ENCODE results near the gene MZB1. TPM values are rescaled to one million over a fixed set of nuclear protein-coding genes. Genes with fewer than 3 reads are reported as not detected.

MZB1 gene
- total RNA-seq (400 TPM), polyA plus RNA-seq (380 TPM)
- long read RNA-seq, donor 1, transcript MZB1-203 (3 exons, 1,887 nt) = minor isoform, 7 of 33 reads
- long read RNA-seq, donor 1, transcript MZB1-201 (4 exons, 825 nt) = major isoform, 19 of 33 reads
- long read RNA-seq, donor 1, partial matches to known transcripts = 0 of 33 reads
- long read RNA-seq, donor 1, other reads (novel, unspliced or antisense) = 0 of 33 reads
- long read RNA-seq, donor 2 = 0 reads
- long read RNA-seq, donor 3, transcript MZB1-201 (4 exons, 825 nt) = major isoform, 314 of 584 reads
- long read RNA-seq, donor 3, transcript MZB1-206 (2 exons, 1,060 nt) = minor isoform, 18 of 584 reads
- long read RNA-seq, donor 3, transcript MZB1-203 (3 exons, 1,887 nt) = minor isoform, 95 of 584 reads
- long read RNA-seq, donor 3, transcript MZB1-202 (4 exons, 988 nt) = minor isoform, 49 of 584 reads
- long read RNA-seq, donor 3, partial matches to known transcripts = 41 of 584 reads
- long read RNA-seq, donor 3, other reads (novel, unspliced or antisense) = 21 of 584 reads
- long read RNA-seq, donor 4, transcript MZB1-201 (4 exons, 825 nt) = major isoform, 54 of 92 reads
- long read RNA-seq, donor 4, transcript MZB1-203 (3 exons, 1,887 nt) = minor isoform, 21 of 92 reads
- long read RNA-seq, donor 4, partial matches to known transcripts = 5 of 92 reads
- long read RNA-seq, donor 4, other reads (novel, unspliced or antisense) = 0 of 92 reads
- long read RNA-seq, donor 5, transcript MZB1-201 (4 exons, 825 nt) = major isoform, 183 of 297 reads
- long read RNA-seq, donor 5, transcript MZB1-202 (4 exons, 988 nt) = minor isoform, 13 of 297 reads
- long read RNA-seq, donor 5, transcript MZB1-207 (2 exons, 839 nt) = minor isoform, 11 of 297 reads
- long read RNA-seq, donor 5, transcript MZB1-203 (3 exons, 1,887 nt) = minor isoform, 43 of 297 reads
- long read RNA-seq, donor 5, partial matches to known transcripts = 15 of 297 reads
- long read RNA-seq, donor 5, other reads (novel, unspliced or antisense) = 9 of 297 reads
- long read RNA-seq, donor 6, transcript MZB1-202 (4 exons, 988 nt) = minor isoform, 57 of 414 reads
- long read RNA-seq, donor 6, transcript MZB1-201 (4 exons, 825 nt) = major isoform, 213 of 414 reads
- long read RNA-seq, donor 6, transcript MZB1-203 (3 exons, 1,887 nt) = minor isoform, 47 of 414 reads
- long read RNA-seq, donor 6, transcript MZB1-204 (5 exons, 636 nt) = minor isoform, 13 of 414 reads
- long read RNA-seq, donor 6, partial matches to known transcripts = 33 of 414 reads
- long read RNA-seq, donor 6, other reads (novel, unspliced or antisense) = 21 of 414 reads
- long read RNA-seq, donor 7, transcript MZB1-202 (4 exons, 988 nt) = minor isoform, 28 of 138 reads
- long read RNA-seq, donor 7, transcript MZB1-201 (4 exons, 825 nt) = major isoform, 72 of 138 reads
- long read RNA-seq, donor 7, transcript MZB1-208 (3 exons, 681 nt) = minor isoform, 5 of 138 reads
- long read RNA-seq, donor 7, transcript MZB1-203 (3 exons, 1,887 nt) = minor isoform, 14 of 138 reads
- long read RNA-seq, donor 7, partial matches to known transcripts = 5 of 138 reads
- long read RNA-seq, donor 7, other reads (novel, unspliced or antisense) = 7 of 138 reads
- long read RNA-seq, donor 8, transcript MZB1-203 (3 exons, 1,887 nt) = minor isoform, 8 of 75 reads
- long read RNA-seq, donor 8, transcript MZB1-201 (4 exons, 825 nt) = major isoform, 52 of 75 reads
- long read RNA-seq, donor 8, partial matches to known transcripts = 0 of 75 reads
- long read RNA-seq, donor 8, other reads (novel, unspliced or antisense) = 0 of 75 reads
- long read RNA-seq, donor 9, transcript MZB1-202 (4 exons, 988 nt) = minor isoform, 30 of 218 reads
- long read RNA-seq, donor 9, transcript MZB1-201 (4 exons, 825 nt) = major isoform, 110 of 218 reads
- long read RNA-seq, donor 9, transcript MZB1-204 (5 exons, 636 nt) = minor isoform, 14 of 218 reads
- long read RNA-seq, donor 9, transcript MZB1-203 (3 exons, 1,887 nt) = minor isoform, 30 of 218 reads
- long read RNA-seq, donor 9, partial matches to known transcripts = 8 of 218 reads
- long read RNA-seq, donor 9, other reads (novel, unspliced or antisense) = 5 of 218 reads
- long read RNA-seq, donor 10, transcript MZB1-202 (4 exons, 988 nt) = minor isoform, 9 of 137 reads
- long read RNA-seq, donor 10, transcript MZB1-201 (4 exons, 825 nt) = major isoform, 88 of 137 reads
- long read RNA-seq, donor 10, transcript MZB1-204 (5 exons, 636 nt) = minor isoform, 9 of 137 reads
- long read RNA-seq, donor 10, transcript MZB1-203 (3 exons, 1,887 nt) = minor isoform, 18 of 137 reads
- long read RNA-seq, donor 10, partial matches to known transcripts = 5 of 137 reads
- long read RNA-seq, donor 10, other reads (novel, unspliced or antisense) = 0 of 137 reads

- peak in 7 of 9 donors; percentile 73 to 94 (median 85) for DNase-seq (ENCODE audit: low read depth in 6 of 9, low spot score in 9 of 9)
Observed at GRCh38 chr5:139389701-139390638, at the start of gene MZB1. MZB1 (minus strand) TSS chr5:139389913; CDS start chr5:139389856, 57 bp downstream.

GRCh38 chr5:139439013-139439903 lies 49.5 kb upstream of the MZB1 start, which contains the start of gene DNAJC18:
DNAJC18 (minus strand) TSS chr5:139439525; CDS start chr5:139439445, 80 bp downstream.
- H3K4me1 ChIP-seq (ENCODE audit: control insufficient read depth in 2 of 2, insufficient read depth in 2 of 2, low read length in 2 of 2) = peaks cover 14 to 26% of the 10 kb centered on the region in 2 donors
- no peaks in the 10 kb centered on the region for H3K9me3 ChIP-seq (ENCODE audit: control insufficient read depth in 2 of 2, insufficient read depth in 1 of 2, low read length in 1 of 2)
- DNase-seq (ENCODE audit: low read depth in 6 of 9, low spot score in 9 of 9) = peak; percentile 82 to 95 (median 89)
- WGBS = 6% methylated on average over 49 of the region's 49 CpGs
- H3K36me3 ChIP-seq (ENCODE audit: control insufficient read depth in 2 of 2, insufficient read depth in 2 of 2, low read length in 1 of 2) = no peaks in the 10 kb centered on the region
- H3K27me3 ChIP-seq (ENCODE audit: control insufficient read depth in 2 of 2, insufficient read depth in 1 of 2, low read length in 1 of 2) = no peaks in the 10 kb centered on the region
- H3K27ac ChIP-seq (ENCODE audit: low read depth in 1 of 2, low read length in 1 of 2) = peak within 1 kb of the TSS; percentile 91 to 95
- H3K4me3 ChIP-seq (ENCODE audit: low read length in 2 of 2) = peak within 1 kb of the TSS; percentile 54 to 84

More at GRCh38 chr5:139389701-139390638, at the start of gene MZB1:
- Histone ChIP-seq H3K36me3 (ENCODE audit: control insufficient read depth in 2 of 2, insufficient read depth in 2 of 2, low read length in 1 of 2) (peaks cover 4 to 23% of the 10 kb centered on the region in 2 donors), H3K4me1 (ENCODE audit: control insufficient read depth in 2 of 2, insufficient read depth in 2 of 2, low read length in 2 of 2) (peaks cover 46 to 89% of the 10 kb centered on the region in 2 donors), H3K27me3 (ENCODE audit: control insufficient read depth in 2 of 2, insufficient read depth in 1 of 2, low read length in 1 of 2) (peaks cover 0 to 30% of the 10 kb centered on the region in 2 donors), H3K27ac (ENCODE audit: low read depth in 1 of 2, low read length in 1 of 2) (peak within 1 kb of the TSS; percentile 85 to 100), H3K4me3 (ENCODE audit: low read length in 2 of 2) (peak within 1 kb of the TSS; percentile 72 to 100), H3K9me3 (ENCODE audit: control insufficient read depth in 2 of 2, insufficient read depth in 1 of 2, low read length in 1 of 2) (peaks cover 0 to 3% of the 10 kb centered on the region in 2 donors)
- 14% methylated on average over 11 of the region's 11 CpGs for WGBS

GRCh38 chr5:139438707-139439012 lies 48.9 kb upstream of the MZB1 start:
- DNase-seq (ENCODE audit: low read depth in 6 of 9, low spot score in 9 of 9) = peak in 1 of 9 donors; percentile 12
- Histone ChIP-seq H3K4me1 (ENCODE audit: control insufficient read depth in 2 of 2, insufficient read depth in 2 of 2, low read length in 2 of 2) (peaks cover 9 to 20% of the 10 kb centered on the region in 2 donors), H3K27ac (ENCODE audit: low read depth in 1 of 2, low read length in 1 of 2) (peak overlapping the region; percentile 33 to 95), H3K4me3 (ENCODE audit: low read length in 2 of 2) (peak overlapping the region; percentile 54 to 84), H3K36me3 (ENCODE audit: control insufficient read depth in 2 of 2, insufficient read depth in 2 of 2, low read length in 1 of 2) (no peaks in the 10 kb centered on the region), H3K9me3 (ENCODE audit: control insufficient read depth in 2 of 2, insufficient read depth in 1 of 2, low read length in 1 of 2) (no peaks in the 10 kb centered on the region), H3K27me3 (ENCODE audit: control insufficient read depth in 2 of 2, insufficient read depth in 1 of 2, low read length in 1 of 2) (no peaks in the 10 kb centered on the region)
- WGBS = 53% methylated on average over 8 of the region's 8 CpGs

GRCh38 chr5:139435676-139436075 lies 46.0 kb upstream of the MZB1 start:
- H3K9me3 ChIP-seq (ENCODE audit: control insufficient read depth in 2 of 2, insufficient read depth in 1 of 2, low read length in 1 of 2) = no peaks in the 10 kb centered on the region
- H3K4me1 ChIP-seq (ENCODE audit: control insufficient read depth in 2 of 2, insufficient read depth in 2 of 2, low read length in 2 of 2) = peaks cover 7 to 12% of the 10 kb centered on the region in 2 donors
- no peaks in the 10 kb centered on the region for H3K36me3 ChIP-seq (ENCODE audit: control insufficient read depth in 2 of 2, insufficient read depth in 2 of 2, low read length in 1 of 2)
- no peaks in the 10 kb centered on the region for H3K27me3 ChIP-seq (ENCODE audit: control insufficient read depth in 2 of 2, insufficient read depth in 1 of 2, low read length in 1 of 2)
- DNase-seq (ENCODE audit: low read depth in 6 of 9, low spot score in 9 of 9) = no peak
- H3K27ac ChIP-seq (ENCODE audit: low read depth in 1 of 2, low read length in 1 of 2) = no peak overlapping the region
- H3K4me3 ChIP-seq (ENCODE audit: low read length in 2 of 2) = no peak overlapping the region
- over 99% methylated on average over 3 of the region's 3 CpGs for WGBS

- H3K27ac ChIP-seq (ENCODE audit: low read depth in 1 of 2, low read length in 1 of 2) = no peak overlapping the region
- peaks cover 0 to 2% of the 10 kb centered on the region in 2 donors for H3K36me3 ChIP-seq (ENCODE audit: control insufficient read depth in 2 of 2, insufficient read depth in 2 of 2, low read length in 1 of 2)
- no peaks in the 10 kb centered on the region for H3K4me1 ChIP-seq (ENCODE audit: control insufficient read depth in 2 of 2, insufficient read depth in 2 of 2, low read length in 2 of 2)
- 98% methylated on average over 1 of the region's 1 CpG for whole genome bisulfite sequencing
- no peaks in the 10 kb centered on the region for H3K9me3 ChIP-seq (ENCODE audit: control insufficient read depth in 2 of 2, insufficient read depth in 1 of 2, low read length in 1 of 2)
- H3K4me3 ChIP-seq (ENCODE audit: low read length in 2 of 2) = no peak overlapping the region
- DNase-seq (ENCODE audit: low read depth in 6 of 9, low spot score in 9 of 9) = no peak
- H3K27me3 ChIP-seq (ENCODE audit: control insufficient read depth in 2 of 2, insufficient read depth in 1 of 2, low read length in 1 of 2) = no peaks in the 10 kb centered on the region
Observed at GRCh38 chr5:139431706-139432105, 42.0 kb upstream of the MZB1 start.

- no peak overlapping the region for H3K27ac ChIP-seq (ENCODE audit: low read depth in 1 of 2, low read length in 1 of 2)
- no peak for DNase-seq (ENCODE audit: low read depth in 6 of 9, low spot score in 9 of 9)
- H3K4me1 ChIP-seq (ENCODE audit: control insufficient read depth in 2 of 2, insufficient read depth in 2 of 2, low read length in 2 of 2) = no peaks in the 10 kb centered on the region
- no peaks in the 10 kb centered on the region for H3K27me3 ChIP-seq (ENCODE audit: control insufficient read depth in 2 of 2, insufficient read depth in 1 of 2, low read length in 1 of 2)
- H3K4me3 ChIP-seq (ENCODE audit: low read length in 2 of 2) = no peak overlapping the region
- 43% methylated on average over 2 of the region's 2 CpGs for WGBS
- no peaks in the 10 kb centered on the region for H3K9me3 ChIP-seq (ENCODE audit: control insufficient read depth in 2 of 2, insufficient read depth in 1 of 2, low read length in 1 of 2)
- H3K36me3 ChIP-seq (ENCODE audit: control insufficient read depth in 2 of 2, insufficient read depth in 2 of 2, low read length in 1 of 2) = peaks cover 0 to 10% of the 10 kb centered on the region in 2 donors
Observed at GRCh38 chr5:139430015-139430414, 40.3 kb upstream of the MZB1 start.

Data from thymus (tissue), 14 donors.